IPS-20b (cell line): ENCODE measurements around the gene WEE1.
A peak's percentile ranks its signal among the peaks of the same experiment; 100 is the strongest.

Source experiments
- H3K27ac ChIP-seq: one replicate; pipeline ENCODE4 v1.5.1; 2013; ENCODE audit warnings: low read length
- H3K27me3 ChIP-seq: 2 replicates; pipeline ENCODE4 v1.6.1; 2013; ENCODE audit warnings: mild to moderate bottlenecking, low read length, inconsistent platforms; ENCODE audit not compliant: insufficient read depth
- H3K36me3 ChIP-seq: 2 replicates; pipeline ENCODE4 v1.6.1; 2013; ENCODE audit warnings: low read depth, mild to moderate bottlenecking, inconsistent platforms, low read length, moderate library complexity; ENCODE audit not compliant: insufficient read depth
- H3K4me1 ChIP-seq: 2 replicates; pipeline ENCODE4 v1.6.1; 2013; ENCODE audit warnings: mild to moderate bottlenecking, control low read depth, inconsistent platforms, low read length, moderate library complexity; ENCODE audit not compliant: insufficient read depth
- H3K4me3 ChIP-seq: 2 replicates; pipeline ENCODE4 v1.5.1; 2013; ENCODE audit warnings: mild to moderate bottlenecking, low read length, inconsistent platforms
- H3K9ac ChIP-seq: 2 replicates; pipeline ENCODE4 v1.6.1; 2013; ENCODE audit warnings: low read depth, mild to moderate bottlenecking, inconsistent platforms, low read length, moderate library complexity
- H3K9me3 ChIP-seq: 2 replicates; pipeline ENCODE4 v1.6.1; 2013; ENCODE audit warnings: mild to moderate bottlenecking, low read depth, low read length, inconsistent platforms; ENCODE audit not compliant: insufficient read depth

Gene WEE1

DNA sequence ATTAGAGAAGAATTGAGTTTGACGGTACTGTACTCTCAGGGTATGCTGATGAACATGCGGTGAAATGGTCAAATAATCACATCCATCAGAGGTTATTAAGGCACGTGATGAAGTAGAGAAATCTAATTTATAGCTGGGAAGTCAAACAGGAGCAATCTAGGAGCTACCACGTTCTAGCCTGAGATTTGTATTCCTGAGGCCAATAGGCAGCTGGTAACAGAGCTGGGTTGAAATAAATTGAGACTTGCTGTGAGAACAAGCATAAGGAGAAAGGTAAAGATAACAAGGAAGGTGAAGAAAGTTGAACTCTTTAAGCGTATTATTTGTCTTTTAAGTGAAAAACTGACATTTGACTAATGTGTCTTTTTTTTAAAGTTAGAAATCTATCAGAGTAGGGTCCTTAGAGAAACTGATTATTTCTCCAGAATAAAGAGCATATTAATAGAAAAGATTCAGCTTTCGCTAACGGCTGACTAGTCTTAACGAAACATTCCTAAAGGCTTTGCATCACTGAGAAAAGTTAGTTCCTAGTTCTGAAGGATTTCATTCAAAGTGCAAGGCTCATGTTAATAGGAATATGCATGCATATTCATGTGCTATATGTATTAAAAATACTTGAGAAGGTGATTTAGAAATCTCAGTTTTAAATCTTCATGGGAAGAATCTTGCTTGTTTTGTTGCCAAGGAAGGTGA, 5.2 kb upstream of the WEE1 start:
- no peaks in the 10 kb centered on the region for H3K27me3 ChIP-seq
- peaks cover 30% of the 10 kb centered on the region for H3K4me1 ChIP-seq
- no peak overlapping the region for H3K27ac ChIP-seq
- peak overlapping the region; percentile 68; the same call in 1 of the 2 replicates for H3K9ac ChIP-seq
- H3K36me3 ChIP-seq: no peaks in the 10 kb centered on the region
- H3K4me3 ChIP-seq: 0 out of 2 replicates have a peak overlapping the region, but pooled peaks have one; percentile 9
- H3K9me3 ChIP-seq: no peaks in the 10 kb centered on the region

DNA sequence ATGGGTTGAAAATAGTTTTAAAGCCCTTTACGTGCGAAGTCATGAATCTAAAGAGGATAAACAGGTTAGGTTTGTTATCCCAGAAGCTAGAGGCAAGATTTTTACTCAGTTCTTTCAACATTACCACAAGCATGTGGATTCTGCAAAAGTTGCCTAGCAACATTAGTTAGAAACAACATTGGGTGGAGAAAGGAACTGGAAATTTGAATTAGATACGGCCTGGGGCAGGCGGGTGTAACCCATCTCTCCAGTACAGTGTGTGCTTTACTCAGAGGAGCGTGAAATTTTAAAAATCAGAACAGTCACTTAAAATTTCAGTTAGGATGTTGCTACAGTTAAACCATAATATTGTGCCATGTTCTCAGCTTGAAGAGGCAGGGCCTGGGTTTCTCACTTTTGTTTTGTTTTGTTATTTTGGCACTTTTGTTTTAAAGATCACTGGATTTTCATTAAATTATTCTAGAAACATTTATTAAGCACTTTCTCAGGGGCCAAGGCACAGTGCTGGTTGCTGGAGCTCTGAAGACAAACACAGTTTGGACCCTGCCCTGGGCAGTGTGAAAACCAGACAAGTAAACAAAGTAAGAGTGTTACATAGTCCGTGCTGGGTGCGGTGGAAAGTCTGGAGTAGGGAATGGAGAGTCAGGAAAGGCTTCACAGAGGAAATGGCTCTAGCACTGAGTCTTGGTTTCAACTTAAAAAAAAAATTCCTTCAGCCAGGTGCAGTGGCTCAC, 4.4 kb upstream of the WEE1 start:
- H3K4me1 ChIP-seq: peaks cover 30% of the 10 kb centered on the region
- H3K27me3 ChIP-seq: no peaks in the 10 kb centered on the region
- H3K9ac ChIP-seq: peak overlapping the region; percentile 68
- peak overlapping the region; percentile 3 for H3K27ac ChIP-seq
- H3K9me3 ChIP-seq: no peaks in the 10 kb centered on the region
- 0 out of 2 replicates have a peak overlapping the region, but pooled peaks have one; percentile 9 for H3K4me3 ChIP-seq
- H3K36me3 ChIP-seq: no peaks in the 10 kb centered on the region

DNA sequence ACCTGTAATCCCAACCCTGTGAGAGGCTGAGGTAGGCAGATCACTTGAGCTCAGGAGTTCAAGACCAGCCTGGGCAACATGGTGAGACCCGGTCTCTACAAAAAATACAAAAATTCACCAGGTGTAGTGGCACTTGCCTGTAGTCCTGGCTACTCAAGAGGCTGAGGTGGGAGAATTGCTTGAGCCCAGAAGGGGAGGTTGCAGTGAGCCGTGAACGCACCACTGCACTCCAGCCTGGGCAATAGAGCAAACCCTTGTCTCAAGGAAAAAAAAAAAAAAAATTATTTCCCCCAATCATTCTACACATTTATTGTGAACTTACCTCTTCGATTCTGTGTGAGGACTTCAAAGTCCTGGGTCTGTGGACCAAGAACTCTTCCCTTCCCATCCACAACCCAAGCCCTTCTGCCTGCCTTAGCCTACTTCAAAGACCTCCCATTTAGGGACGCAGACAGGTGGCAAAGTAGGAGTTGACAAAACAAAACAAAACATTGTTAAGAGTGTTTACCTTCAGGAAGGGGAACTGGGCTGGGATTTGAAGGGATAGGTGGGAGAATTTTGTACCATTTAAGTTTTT, 3.8 kb upstream of the WEE1 start:
- Histone ChIP-seq H3K36me3 (0 out of 2 replicates have a peak, but pooled peaks cover under 1% of the 10 kb centered on the region), H3K27me3 (no peaks in the 10 kb centered on the region), H3K4me1 (peaks cover 30% of the 10 kb centered on the region), H3K9me3 (no peaks in the 10 kb centered on the region), H3K9ac (peak overlapping the region; percentile 68; the same call in 1 of the 2 replicates), H3K4me3 (no peak overlapping the region), H3K27ac (peak overlapping the region; percentile 3)

DNA sequence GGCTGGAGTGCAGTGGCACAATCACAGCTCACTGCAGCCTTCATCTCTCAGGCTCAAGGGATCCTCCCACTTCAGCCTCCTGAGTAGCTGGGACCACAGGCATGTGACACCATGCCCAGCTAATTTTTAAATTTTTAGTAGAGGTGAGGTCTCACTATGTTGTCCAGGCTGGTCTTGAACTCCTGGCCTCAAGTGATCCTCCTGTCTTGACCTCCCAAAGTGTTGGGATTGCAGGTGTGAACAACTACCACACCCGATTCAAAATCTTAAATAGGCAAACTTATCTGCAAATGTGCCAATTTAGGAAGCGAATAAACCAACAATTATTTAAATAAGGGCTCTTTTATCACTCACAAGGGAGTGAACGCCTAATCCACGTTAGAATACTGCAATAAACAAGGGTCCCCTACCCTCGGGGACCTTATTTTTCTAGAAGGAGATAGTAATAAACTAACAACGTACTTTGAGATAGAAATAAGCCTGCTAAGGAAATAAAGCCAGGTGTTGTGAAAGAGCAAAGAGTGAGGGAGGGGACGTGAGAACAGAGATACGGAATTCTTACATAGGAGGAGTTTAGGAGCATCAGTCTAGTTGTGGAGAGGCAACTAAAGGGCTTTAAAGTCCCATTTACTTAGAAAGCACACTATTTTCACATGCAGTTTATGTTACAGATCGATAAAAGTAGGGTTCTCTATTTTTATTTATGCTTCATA, 3.0 kb upstream of the WEE1 start:
- H3K36me3 ChIP-seq: peaks cover 6% of the 10 kb centered on the region; the same call in 1 of the 2 replicates
- H3K9me3 ChIP-seq: no peaks in the 10 kb centered on the region
- H3K4me1 ChIP-seq: peaks cover 30% of the 10 kb centered on the region
- no peak overlapping the region for H3K4me3 ChIP-seq
- H3K27me3 ChIP-seq: no peaks in the 10 kb centered on the region
- no peak overlapping the region for H3K9ac ChIP-seq
- H3K27ac ChIP-seq: no peak overlapping the region

DNA sequence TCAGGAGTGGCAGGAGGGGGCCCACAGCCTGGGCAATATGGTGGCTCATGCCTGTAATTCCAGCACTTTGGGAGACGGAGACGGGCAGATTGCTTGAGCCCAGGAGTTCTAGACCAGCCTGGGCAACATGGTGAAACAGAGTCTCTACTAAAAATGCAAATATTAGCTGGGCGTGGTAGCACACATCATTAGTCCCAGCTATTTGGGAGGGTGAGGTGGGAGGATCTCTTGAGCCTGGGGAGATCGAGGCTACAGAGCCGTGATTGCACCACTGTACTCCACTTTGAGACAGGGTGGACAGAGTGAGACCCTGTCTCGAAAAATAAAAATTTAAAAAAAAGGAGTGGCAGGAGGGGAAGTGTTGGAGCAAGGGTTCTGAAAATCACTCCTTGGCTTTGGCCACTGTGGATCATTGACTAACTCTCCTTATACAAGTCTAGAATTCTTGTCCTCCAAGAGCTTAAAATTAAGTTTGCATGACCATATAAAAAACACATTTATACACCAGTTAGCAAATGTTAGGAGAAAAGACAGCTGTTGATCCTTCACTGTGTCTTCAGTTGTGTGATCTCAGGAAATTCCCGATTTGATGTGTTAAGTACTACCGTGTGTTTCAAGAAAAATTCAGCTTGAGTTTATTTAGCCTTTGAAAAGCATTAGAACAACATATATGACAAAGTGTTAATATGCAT, 2.3 kb upstream of the WEE1 start:
- Histone ChIP-seq H3K27me3 (no peaks in the 10 kb centered on the region), H3K9ac (no peak overlapping the region; the same call in 1 of the 2 replicates), H3K4me1 (peaks cover 26% of the 10 kb centered on the region), H3K36me3 (peaks cover 14% of the 10 kb centered on the region), H3K9me3 (no peaks in the 10 kb centered on the region), H3K27ac (no peak overlapping the region), H3K4me3 (no peak overlapping the region)

DNA sequence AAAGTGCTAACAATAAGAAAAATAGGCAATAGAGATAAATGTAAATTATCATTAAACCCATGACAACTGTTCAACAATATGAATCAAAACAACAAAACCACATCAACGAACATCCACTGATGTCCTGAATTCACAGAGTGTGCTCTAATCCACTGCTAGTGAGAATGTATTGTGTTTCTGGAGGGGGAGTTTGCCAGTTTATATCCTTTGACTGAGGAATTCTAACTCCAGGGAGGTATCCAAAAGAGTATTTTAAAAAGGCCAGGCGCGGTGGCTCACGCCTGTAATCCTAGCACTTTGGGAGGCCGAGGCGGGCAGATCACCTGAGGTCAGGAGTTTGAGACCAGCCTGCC, 1.7 kb upstream of the WEE1 start:
- peaks cover 24% of the 10 kb centered on the region for H3K4me1 ChIP-seq
- no peak overlapping the region; the same call in 1 of the 2 replicates for H3K9ac ChIP-seq
- no peak overlapping the region for H3K4me3 ChIP-seq
- no peaks in the 10 kb centered on the region for H3K9me3 ChIP-seq
- peaks cover 19% of the 10 kb centered on the region for H3K36me3 ChIP-seq
- no peaks in the 10 kb centered on the region for H3K27me3 ChIP-seq
- no peak overlapping the region for H3K27ac ChIP-seq

DNA sequence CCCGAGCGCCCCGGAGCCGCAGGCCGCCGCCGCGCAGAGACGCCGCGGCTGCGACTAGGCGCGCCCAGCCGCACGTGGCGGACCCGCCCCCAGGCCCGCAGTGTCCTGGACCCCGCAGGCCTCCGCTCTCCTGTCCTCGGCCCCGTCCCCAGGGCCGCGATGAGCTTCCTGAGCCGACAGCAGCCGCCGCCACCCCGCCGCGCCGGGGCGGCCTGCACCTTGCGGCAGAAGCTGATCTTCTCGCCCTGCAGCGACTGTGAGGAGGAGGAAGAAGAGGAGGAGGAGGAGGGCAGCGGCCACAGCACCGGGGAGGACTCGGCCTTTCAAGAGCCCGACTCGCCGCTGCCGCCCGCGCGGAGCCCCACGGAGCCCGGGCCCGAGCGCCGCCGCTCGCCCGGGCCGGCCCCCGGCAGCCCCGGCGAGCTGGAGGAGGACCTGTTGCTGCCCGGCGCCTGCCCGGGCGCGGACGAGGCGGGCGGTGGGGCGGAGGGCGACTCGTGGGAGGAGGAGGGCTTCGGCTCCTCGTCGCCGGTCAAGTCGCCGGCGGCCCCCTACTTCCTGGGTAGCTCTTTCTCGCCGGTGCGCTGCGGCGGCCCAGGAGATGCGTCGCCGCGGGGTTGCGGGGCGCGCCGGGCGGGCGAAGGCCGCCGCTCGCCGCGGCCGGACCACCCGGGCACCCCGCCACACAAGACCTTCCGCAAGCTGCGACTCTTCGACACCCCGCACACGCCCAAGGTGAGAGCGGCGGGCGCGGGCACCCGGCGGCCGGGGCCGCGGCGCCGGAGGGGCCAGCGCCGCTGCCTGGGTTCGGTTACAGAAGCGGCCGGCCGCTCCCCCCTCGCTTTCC, 528 bp downstream of the WEE1 start:
- Histone ChIP-seq H3K4me1 (peaks cover 21% of the 10 kb centered on the region), H3K9me3 (no peaks in the 10 kb centered on the region), H3K4me3 (peak overlapping the region; percentile 98), H3K27me3 (no peaks in the 10 kb centered on the region), H3K27ac (peak overlapping the region; percentile 42), H3K9ac (peak overlapping the region; percentile 97), H3K36me3 (peaks cover 40% of the 10 kb centered on the region)

DNA sequence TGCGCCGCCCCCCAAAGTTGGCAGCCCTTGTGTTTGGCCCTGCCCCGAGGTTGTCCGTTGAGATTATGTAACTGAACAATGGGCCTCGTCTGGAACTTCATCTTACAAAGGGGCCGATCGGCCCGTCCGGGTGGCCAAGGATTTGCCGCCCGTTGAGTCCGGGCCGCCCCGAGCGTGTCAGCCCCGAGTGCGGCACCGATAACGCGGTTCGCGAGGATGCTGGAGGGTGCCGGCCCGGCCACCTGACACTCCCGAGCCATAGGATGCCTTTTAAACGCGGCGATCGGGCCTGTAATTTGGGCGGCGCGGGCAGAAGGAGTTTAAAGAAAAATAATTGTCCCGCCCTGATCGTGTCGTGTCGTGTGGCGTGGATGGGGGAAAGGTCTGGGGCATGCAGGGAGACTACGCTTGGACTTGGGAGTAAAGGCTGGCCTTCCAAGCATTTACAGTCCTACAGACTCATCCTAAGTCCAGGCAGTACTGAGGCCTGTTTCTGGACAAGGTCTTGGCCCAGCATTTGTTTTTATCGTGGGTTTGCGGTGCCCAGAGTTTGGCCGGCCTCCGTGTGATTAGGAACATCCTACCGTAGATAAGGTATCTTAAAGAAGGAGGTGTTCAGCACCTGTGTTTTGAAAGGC, 1.3 kb downstream of the WEE1 start:
- Histone ChIP-seq H3K27me3 (no peaks in the 10 kb centered on the region), H3K9me3 (no peaks in the 10 kb centered on the region), H3K36me3 (peaks cover 47% of the 10 kb centered on the region), H3K27ac (peak overlapping the region; percentile 26), H3K9ac (peak overlapping the region; percentile 97), H3K4me3 (peak overlapping the region; percentile 98), H3K4me1 (peaks cover 15% of the 10 kb centered on the region)

DNA sequence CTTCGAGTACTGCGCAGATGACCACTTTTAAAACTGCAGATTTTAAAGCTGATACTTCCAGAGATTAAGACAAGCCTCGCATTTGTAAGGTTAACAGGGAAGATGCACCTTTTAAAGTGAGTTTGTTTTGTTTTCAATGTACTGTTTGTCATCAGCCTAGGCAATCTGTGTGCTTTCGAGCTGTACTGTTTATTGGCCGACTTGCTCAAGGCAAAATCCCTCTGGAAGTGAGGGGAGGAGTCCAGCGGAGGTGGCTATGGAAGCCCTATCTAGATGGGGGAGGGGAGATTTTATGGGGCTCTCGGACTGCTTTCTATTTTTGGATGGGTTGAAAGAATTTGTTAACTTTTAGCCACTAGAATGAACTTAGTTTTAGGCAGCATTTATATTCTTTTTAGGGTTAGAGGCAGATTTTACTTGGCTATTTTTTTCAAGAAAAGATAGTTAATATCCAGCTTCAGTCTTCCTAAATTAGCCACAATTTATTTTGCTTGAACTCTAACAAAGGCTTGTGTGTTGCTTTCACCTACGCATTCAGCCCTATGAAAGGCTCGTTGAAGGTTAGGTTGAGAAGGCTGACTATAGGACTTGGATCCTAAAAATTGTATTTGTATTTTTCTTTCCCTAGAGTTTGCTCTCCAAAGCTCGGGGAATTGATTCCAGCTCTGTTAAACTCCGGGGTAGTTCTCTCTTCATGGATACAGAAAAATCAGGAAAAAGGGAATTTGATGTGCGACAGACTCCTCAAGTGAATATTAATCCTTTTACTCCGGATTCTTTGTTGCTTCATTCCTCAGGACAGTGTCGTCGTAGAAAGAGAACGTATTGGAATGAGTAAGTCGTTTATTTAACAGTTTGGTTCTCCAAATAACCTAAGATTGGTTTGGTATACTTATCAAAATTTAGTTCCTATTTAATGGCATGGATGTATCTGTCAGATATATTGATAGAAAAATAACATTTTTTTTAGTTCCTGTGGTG, 2.1 kb downstream of the WEE1 start:
- H3K27ac ChIP-seq: peak overlapping the region; percentile 26
- no peaks in the 10 kb centered on the region for H3K27me3 ChIP-seq
- H3K9ac ChIP-seq: peak overlapping the region; percentile 97
- no peaks in the 10 kb centered on the region for H3K9me3 ChIP-seq
- peaks cover 55% of the 10 kb centered on the region for H3K36me3 ChIP-seq
- H3K4me3 ChIP-seq: peak overlapping the region; percentile 98
- H3K4me1 ChIP-seq: peaks cover 12% of the 10 kb centered on the region; the same call in 1 of the 2 replicates
